Panc1 (cell line): Measurements from ENCODE around the gene CAMK2B.

ENCODE experiments used
- CTCF ChIP-seq: fragments of 450-650 bp; IDR thresholded peaks from 2 replicates; pipeline ENCODE4 v1.5.1; 2017; ENCODE audit warnings: mild to moderate bottlenecking
- POLR2AphosphoS5 ChIP-seq: IDR thresholded peaks from 2 replicates; pipeline ENCODE4 v1.6.1; 2012; ENCODE audit warnings: mild to moderate bottlenecking, low read depth, low read length, moderate library complexity
- SIN3A ChIP-seq: IDR thresholded peaks from 2 replicates; pipeline ENCODE4 v1.6.1; 2012; ENCODE audit warnings: low read depth, mild to moderate bottlenecking, low read length, moderate library complexity, borderline replicate concordance; ENCODE audit not compliant: insufficient read depth
- TCF7L2 ChIP-seq: IDR thresholded peaks from 2 replicates; pipeline ENCODE4 v1.6.1; 2011; ENCODE audit warnings: mild to moderate bottlenecking, low read depth, low read length, inconsistent platforms

GRCh38 chr7:44275146-44275545 is 50.2 kb downstream of the CAMK2B start:
- TF ChIP-seq CTCF = no peak
- TF ChIP-seq POLR2AphosphoS5 = no peak
- TF ChIP-seq TCF7L2 = no peak
- no peak for TF ChIP-seq SIN3A
